Activated CD8-positive, alpha-beta memory T cell treated with anti-CD3 and anti-CD28 coated beads, Interleukin-2, amount 10 ng/mL, durations not matched to agents 7 days and 5 days (primary cell): ENCODE results near the gene ITGAE. TPM values are rescaled to one million over a fixed set of nuclear protein-coding genes. Genes with fewer than 3 reads are reported as not detected.
"Not testable (repeated sequence)": the region's sequence is repeated elsewhere in the genome, so short reads cannot be mapped to it uniquely, and the experiment has no call there.

Experiments
- ATAC-seq: fragments of 150-1000 bp; cut with Tn5 transposase; one replicate; pipeline ENCODE4 v1.10.0; 2021; ENCODE audit warnings: moderate library complexity
- CTCF ChIA-PET: fragments of 350-600 bp; sonication (Branson Sonifier 250); formaldehyde crosslinking; loops from one replicate; lab custom pipeline; 2021; ENCODE audit warnings: antibody characterized with exemption; lab: Charles Lee
- DNase-seq: peaks from one replicate; pipeline ENCODE4 v3.0.0-alpha.2; 2020
- H3K27ac Mint-ChIP-seq: one replicate; pipeline ENCODE4 v1.8.0; 2021; ENCODE audit warnings: mild to moderate bottlenecking, mixed read lengths
- H3K27me3 Mint-ChIP-seq: one replicate; pipeline ENCODE4 v1.8.0; 2021; ENCODE audit warnings: mixed read lengths
- H3K36me3 Mint-ChIP-seq: one replicate; pipeline ENCODE4 v1.8.0; 2021; ENCODE audit warnings: mild to moderate bottlenecking, mixed read lengths
- H3K4me1 Mint-ChIP-seq: one replicate; pipeline ENCODE4 v1.8.0; 2021; ENCODE audit warnings: mixed read lengths
- H3K4me3 Mint-ChIP-seq: one replicate; pipeline ENCODE4 v1.8.0; 2021; ENCODE audit warnings: mild to moderate bottlenecking, moderate library complexity, mixed read lengths
- H3K9me3 Mint-ChIP-seq: one replicate; pipeline ENCODE4 v1.8.0; 2022; ENCODE audit warnings: low read depth, mixed read lengths
- total RNA-seq, 2 experiments: library from RNA; stranded (reverse); gene quantifications; one replicate each; pipeline ENCODE4 v1.2.3, GENCODE V29; 2021

ITGAE gene
- total RNA-seq, 2 experiments from 2014 or later: 54.4 to 70.9 TPM

DNA sequence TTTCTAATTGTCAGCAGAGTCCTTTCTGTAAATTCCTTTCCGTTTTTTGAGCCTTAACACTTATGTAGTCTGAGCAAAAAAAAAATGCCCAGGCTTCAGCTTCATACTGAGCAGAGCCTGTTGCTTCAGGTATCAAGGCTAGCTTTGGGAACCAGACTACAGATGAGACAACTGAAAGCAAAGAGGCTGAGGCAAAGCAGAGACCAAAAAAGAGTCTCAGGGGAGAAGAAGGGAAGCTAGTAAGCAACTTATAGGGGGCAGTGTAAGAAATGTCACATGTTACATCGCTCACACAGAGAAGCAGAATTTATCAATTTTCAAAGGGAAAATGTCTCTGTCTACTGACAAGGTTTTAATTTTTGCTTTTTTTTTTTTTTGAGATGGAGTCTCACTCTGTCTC lies 73.9 kb downstream of the ITGAE start:
- Mint-ChIP-seq H3K36me3 (peaks cover 45% of the 10 kb centered on the region), H3K27ac (peak overlapping the region; percentile 20), H3K4me3 (no peak overlapping the region), H3K9me3 (no peaks in the 10 kb centered on the region), H3K27me3 (no peaks in the 10 kb centered on the region), H3K4me1 (peaks cover 44% of the 10 kb centered on the region)
- DNase-seq: no peak
- no peak for ATAC-seq
- CTCF ChIA-PET: interaction anchor here (1.0 to 4.1 kb wide), 8 partner anchors 10 to 119 kb away, joined by 3 to 41 read pairs (median 6); partner anchors contain the start of gene NCBP3

DNA sequence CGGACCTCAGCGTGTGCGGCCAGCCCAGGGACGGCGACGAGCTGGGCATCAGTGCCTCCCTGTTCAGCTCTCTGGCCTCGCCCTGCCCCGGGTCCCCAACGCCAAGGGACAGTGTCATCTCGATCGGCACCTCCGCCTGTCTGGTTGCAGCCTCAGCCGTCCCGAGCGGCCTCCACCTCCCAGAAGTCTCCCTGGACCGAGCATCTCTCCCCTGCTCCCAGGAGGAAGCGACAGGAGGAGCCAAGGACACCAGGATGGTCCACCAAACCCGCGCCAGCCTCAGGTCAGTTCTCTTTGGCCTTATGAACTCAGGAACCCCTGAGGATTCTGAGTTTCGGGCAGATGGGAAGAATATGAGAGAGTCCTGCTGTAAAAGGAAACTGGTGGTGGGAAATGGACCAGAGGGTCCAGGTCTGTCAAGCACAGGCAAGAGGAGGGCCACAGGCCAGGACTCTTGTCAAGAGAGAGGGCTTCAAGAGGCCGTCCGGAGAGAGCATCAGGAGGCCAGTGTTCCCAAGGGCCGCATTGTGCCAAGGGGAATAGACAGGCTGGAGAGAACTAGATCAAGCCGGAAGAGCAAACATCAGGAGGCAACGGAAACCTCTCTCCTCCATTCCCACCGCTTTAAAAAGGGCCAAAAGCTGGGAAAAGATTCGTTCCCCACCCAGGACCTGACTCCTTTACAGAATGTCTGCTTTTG lies 76.5 kb downstream of the ITGAE start:
- H3K4me1 Mint-ChIP-seq: peaks cover 63% of the 10 kb centered on the region
- peaks cover 59% of the 10 kb centered on the region for H3K36me3 Mint-ChIP-seq
- peak overlapping the region; percentile 80 for H3K27ac Mint-ChIP-seq
- no peaks in the 10 kb centered on the region for H3K27me3 Mint-ChIP-seq
- H3K4me3 Mint-ChIP-seq: peak overlapping the region; percentile 95
- DNase-seq (no peak), ATAC-seq (no peak)
- H3K9me3 Mint-ChIP-seq: no peaks in the 10 kb centered on the region
- CTCF ChIA-PET: interaction anchor here (0.9 to 3.8 kb wide), 13 partner anchors 11 to 132 kb away, joined by 3 to 28 read pairs (median 6); partner anchors contain the start of gene P2RX5

DNA sequence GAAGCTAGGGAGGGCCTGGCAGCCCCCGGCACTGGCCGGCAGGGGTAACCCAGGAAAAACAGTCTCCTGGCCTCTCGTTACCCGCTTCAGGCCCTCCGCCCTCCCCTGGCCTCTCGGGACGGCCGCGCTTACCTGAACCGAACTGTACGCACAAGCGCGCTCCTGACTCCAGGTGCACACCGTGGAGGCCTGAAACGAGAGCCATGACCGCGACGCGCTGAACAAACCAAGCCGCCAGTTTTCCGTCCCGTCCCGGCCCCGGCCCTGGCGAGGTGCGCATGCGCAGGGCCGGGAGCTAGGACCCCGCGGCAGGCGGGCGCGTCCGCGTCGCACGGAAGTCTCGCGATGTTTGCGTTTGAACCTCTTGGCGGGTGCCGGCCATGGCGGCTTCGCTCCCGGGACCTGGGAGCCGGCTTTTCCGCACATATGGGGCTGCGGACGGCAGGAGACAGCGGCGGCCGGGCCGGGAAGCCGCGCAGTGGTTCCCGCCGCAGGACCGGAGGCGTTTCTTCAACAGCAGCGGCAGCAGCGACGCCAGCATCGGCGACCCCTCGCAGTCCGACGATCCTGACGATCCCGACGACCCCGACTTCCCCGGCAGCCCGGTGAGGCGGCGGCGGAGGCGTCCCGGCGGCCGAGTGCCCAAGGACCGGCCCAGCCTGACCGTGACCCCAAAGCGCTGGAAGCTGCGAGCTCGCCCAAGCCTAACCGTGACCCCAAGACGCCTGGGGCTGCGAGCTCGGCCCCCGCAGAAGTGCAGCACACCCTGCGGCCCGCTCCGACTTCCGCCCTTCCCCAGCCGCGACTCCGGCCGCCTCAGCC lies 77.2 kb downstream of the ITGAE start, which contains the start of gene HASPIN:
Gene HASPIN, plus strand, starts transcription at position 348 of the 822 bp plus-strand sequence. Its CDS starts 33 bp downstream, at position 381.
- no peaks in the 10 kb centered on the region for H3K27me3 Mint-ChIP-seq
- H3K36me3 Mint-ChIP-seq: peaks cover 57% of the 10 kb centered on the region
- H3K4me3 Mint-ChIP-seq: peak within 1 kb of the TSS; percentile 95
- H3K4me1 Mint-ChIP-seq: peaks cover 63% of the 10 kb centered on the region
- H3K27ac Mint-ChIP-seq: peak within 1 kb of the TSS; percentile 89
- CTCF ChIA-PET: interaction anchor here (0.6 to 3.8 kb wide), 17 partner anchors 9 to 133 kb away, joined by 3 to 28 read pairs (median 6); partner anchors contain the start of genes NCBP3 and P2RX5
- DNase-seq: peak; percentile 94
- ATAC-seq: peak; percentile 94
- H3K9me3 Mint-ChIP-seq: no peaks in the 10 kb centered on the region

DNA sequence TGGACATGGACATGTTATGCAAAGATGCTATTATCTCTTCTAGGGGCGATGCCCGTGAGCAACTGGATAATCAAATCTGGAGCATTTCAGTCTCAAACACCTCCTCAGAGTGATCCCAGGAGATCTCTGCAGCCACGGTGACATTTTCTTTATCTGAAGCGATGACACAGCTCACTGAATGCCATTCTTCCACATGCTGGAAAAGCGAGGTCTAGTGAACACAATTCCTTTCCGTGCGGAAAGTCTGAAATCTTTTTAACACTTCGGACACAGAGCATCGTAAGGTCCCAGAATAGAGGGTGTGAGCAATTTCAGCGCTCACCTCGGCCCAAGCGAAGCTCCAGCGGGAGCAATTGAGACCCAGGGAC lies 77.8 kb downstream of the ITGAE start:
- Mint-ChIP-seq H3K36me3 (peaks cover 63% of the 10 kb centered on the region), H3K9me3 (no peaks in the 10 kb centered on the region), H3K4me3 (peak overlapping the region; percentile 95), H3K27me3 (no peaks in the 10 kb centered on the region), H3K27ac (peak overlapping the region; percentile 89), H3K4me1 (peaks cover 63% of the 10 kb centered on the region)
- CTCF ChIA-PET: interaction anchor here (0.9 to 3.8 kb wide), 13 partner anchors 8 to 133 kb away, joined by 3 to 28 read pairs (median 6); partner anchors contain the start of genes NCBP3 and P2RX5
- DNase-seq (no peak), ATAC-seq (no peak)

DNA sequence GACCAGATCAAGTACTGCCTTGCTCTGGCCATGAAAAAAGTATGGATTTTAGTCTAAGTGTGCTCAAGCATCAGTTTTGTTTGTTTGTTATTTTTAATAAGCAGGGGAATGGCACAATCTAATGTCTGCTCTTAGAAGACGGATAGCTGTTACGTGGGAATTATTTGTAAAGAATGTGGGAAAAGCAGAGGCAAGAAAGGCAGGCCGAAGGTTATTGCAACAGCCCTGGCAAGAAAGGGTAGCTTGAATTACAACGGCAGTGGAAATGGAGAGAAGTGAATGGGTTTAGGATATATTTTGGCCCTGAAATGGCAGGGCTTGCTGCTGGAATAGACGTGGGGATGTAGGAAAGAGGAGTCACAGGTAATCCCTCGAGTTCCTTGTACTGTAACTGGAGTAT lies 78.3 kb downstream of the ITGAE start:
- DNase-seq: no peak

DNA sequence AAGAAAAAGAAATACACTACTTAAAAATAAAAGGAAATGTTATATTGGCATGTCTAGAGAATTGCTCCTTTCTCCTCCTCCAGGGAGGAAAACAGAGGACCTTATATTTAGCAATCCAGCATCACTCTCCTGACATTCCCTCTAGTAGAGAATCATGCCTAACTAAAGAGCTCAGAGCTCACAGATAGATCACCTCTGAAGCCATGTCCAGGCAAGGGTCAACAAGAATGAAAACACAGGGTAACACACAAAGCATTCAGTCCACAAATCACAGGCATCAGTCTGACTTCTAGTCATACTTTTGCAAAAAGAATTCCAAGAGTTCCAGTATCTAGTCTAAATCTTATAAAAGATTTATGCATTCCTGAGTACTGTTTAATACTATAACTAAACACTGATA lies 81.7 kb downstream of the ITGAE start:
- CTCF ChIA-PET: interaction anchor here (0.6 to 1.8 kb wide), 5 partner anchors 24 to 150 kb away, joined by 3 to 4 read pairs (median 3); partner anchors contain the start of gene P2RX5
- H3K9me3 Mint-ChIP-seq: no peaks in the 10 kb centered on the region
- peaks cover 40% of the 10 kb centered on the region for H3K4me1 Mint-ChIP-seq
- ATAC-seq (no peak), DNase-seq (no peak)
- H3K27me3 Mint-ChIP-seq: no peaks in the 10 kb centered on the region
- H3K27ac Mint-ChIP-seq: no peak overlapping the region
- peaks cover 62% of the 10 kb centered on the region for H3K36me3 Mint-ChIP-seq
- H3K4me3 Mint-ChIP-seq: no peak overlapping the region

More for the DNA sequence above, 78.3 kb downstream of the ITGAE start:
- ATAC-seq: no peak
- Mint-ChIP-seq H3K27ac (peak overlapping the region; percentile 89), H3K4me3 (peak overlapping the region; percentile 95), H3K4me1 (peaks cover 59% of the 10 kb centered on the region), H3K36me3 (peaks cover 62% of the 10 kb centered on the region), H3K27me3 (no peaks in the 10 kb centered on the region), H3K9me3 (no peaks in the 10 kb centered on the region)
- CTCF ChIA-PET: interaction anchor here (0.9 to 3.8 kb wide), 11 partner anchors 8 to 124 kb away, joined by 3 to 28 read pairs (median 10); partner anchors contain the start of genes NCBP3 and P2RX5

DNA sequence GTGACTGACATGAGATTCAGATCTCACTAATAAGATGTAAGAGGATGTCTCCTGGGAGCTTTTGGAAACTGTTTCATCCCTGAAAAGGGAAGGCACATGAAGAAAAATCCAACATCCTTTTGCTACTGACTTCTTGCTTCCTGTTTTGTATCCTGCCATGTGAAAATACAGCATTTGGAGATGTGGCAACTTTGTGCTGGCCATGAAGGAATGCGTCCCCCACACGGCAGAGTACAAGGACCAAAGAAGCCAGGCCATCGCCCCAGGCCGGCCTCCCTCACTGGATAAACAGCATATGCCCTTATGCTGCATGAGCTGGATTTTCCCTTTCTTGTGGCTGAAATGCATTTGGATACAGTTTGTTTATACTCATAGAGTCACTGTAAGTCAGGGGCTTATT lies 82.8 kb downstream of the ITGAE start:
- no peak overlapping the region for H3K4me3 Mint-ChIP-seq

DNA sequence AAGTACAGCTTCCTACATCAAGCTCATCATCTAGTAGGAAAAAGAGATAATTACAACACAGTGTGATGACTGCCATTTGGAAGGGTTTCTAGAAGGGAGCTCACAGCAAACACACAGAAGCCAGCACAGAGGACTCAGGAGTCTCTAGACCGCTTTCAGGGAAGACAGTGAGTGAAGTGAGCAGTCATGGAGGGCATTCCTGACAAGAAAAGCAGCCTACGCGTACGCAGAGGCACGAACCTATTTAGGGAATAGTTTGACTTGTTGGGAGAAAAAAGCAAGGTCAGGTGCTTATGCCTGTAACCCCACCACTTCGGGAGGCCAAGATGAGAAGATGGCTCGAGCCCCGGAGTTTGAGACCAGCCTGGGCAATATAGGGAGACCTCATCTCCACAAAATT lies 85.7 kb downstream of the ITGAE start:
- Mint-ChIP-seq H3K36me3 (peaks cover 65% of the 10 kb centered on the region), H3K4me1 (peaks cover 45% of the 10 kb centered on the region)
- no peak for DNase-seq

More for the DNA sequence above, 82.8 kb downstream of the ITGAE start:
- CTCF ChIA-PET: interaction anchor here (1.1 to 1.8 kb wide), 3 partner anchors 10 to 36 kb away, joined by 3 read pairs; no protein-coding TSS in a partner anchor
- ATAC-seq: no peak
- Mint-ChIP-seq H3K27ac (no peak overlapping the region), H3K4me1 (peaks cover 43% of the 10 kb centered on the region), H3K36me3 (peaks cover 63% of the 10 kb centered on the region), H3K9me3 (no peaks in the 10 kb centered on the region), H3K27me3 (no peaks in the 10 kb centered on the region)
- DNase-seq: no peak

DNA sequence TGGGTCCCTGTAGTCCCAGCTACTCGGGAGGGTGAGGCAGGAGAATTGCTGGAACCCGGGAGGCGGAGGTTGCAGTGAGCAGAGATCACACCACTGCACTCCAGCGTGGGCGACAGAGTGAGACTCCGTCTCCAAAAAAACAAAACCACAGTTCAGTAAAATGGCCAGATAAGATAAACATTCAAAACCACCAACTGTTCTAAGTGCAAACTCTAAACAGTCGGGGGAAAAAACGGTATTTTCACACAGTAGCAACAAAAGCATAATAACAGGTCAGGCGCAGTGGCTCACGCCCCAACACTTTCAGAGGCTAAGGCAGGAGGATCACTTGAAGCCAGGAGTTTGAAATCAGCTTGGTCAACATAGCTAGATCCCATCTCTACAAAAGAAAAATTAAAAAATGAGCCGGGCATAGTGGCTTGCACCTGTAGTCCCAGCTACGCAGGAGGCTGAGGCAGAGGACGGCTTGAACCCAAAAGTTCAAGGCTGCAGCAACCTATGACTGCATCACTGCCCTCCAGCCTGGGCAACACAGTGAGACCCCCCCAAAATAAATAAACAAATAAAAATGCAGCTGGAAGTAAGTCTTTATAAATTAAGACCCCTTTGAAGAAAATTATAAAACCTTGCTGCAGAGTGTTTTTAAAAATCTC lies 88.1 kb downstream of the ITGAE start:
- ATAC-seq: no peak
- Mint-ChIP-seq H3K9me3 (no peaks in the 10 kb centered on the region), H3K36me3 (peaks cover 48% of the 10 kb centered on the region), H3K27ac (peak overlapping the region; percentile 84), H3K4me3 (peak overlapping the region; percentile 17), H3K27me3 (no peaks in the 10 kb centered on the region), H3K4me1 (peaks cover 52% of the 10 kb centered on the region)
- CTCF ChIA-PET: interaction anchor here (0.8 to 3.6 kb wide), 4 partner anchors 10 to 115 kb away, joined by 3 to 23 read pairs (median 14); partner anchors contain the start of genes HASPIN and P2RX5
- DNase-seq: peak; percentile 49

More for the DNA sequence above, 85.7 kb downstream of the ITGAE start:
- no peak for ATAC-seq
- CTCF ChIA-PET: interaction anchor here (0.7 kb wide), 1 partner anchor 8 kb away, joined by 5 read pairs; the partner anchor contains the start of gene HASPIN
- no peak overlapping the region for H3K27ac Mint-ChIP-seq
- no peaks in the 10 kb centered on the region for H3K9me3 Mint-ChIP-seq
- H3K27me3 Mint-ChIP-seq: no peaks in the 10 kb centered on the region
- no peak overlapping the region for H3K4me3 Mint-ChIP-seq

DNA sequence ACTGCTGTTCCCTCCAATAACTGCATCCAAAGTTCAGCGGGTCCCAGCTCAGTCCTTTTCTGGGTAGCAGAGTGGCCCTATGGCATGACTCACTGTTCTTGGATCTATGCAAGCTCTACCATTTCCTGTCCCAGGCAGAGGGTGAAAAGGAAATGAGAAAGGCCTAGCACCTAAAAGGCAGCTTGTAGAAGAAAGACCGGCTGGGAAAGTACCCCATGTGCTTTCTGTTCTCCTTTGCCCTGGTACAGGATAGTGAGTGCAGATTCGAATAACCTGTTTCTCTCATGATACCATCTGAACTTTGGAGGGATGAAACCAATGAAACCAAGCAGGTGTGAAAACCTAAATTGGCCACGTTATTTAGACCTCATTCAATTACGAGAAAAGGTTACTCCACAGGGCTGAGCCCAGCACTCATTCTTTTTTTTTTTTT lies 90.0 kb downstream of the ITGAE start:
- Mint-ChIP-seq H3K4me3 (peak overlapping the region; percentile 35), H3K4me1 (peaks cover 54% of the 10 kb centered on the region), H3K27me3 (no peaks in the 10 kb centered on the region), H3K36me3 (peaks cover 32% of the 10 kb centered on the region), H3K9me3 (no peaks in the 10 kb centered on the region), H3K27ac (peak overlapping the region; percentile 83)
- CTCF ChIA-PET: interaction anchor here (0.8 to 3.6 kb wide), 11 partner anchors 12 to 662 kb away, joined by 3 to 23 read pairs (median 7); partner anchors contain the start of genes HASPIN, NCBP3 and P2RX5
- DNase-seq (peak; percentile 90), ATAC-seq (peak; percentile 99)

DNA sequence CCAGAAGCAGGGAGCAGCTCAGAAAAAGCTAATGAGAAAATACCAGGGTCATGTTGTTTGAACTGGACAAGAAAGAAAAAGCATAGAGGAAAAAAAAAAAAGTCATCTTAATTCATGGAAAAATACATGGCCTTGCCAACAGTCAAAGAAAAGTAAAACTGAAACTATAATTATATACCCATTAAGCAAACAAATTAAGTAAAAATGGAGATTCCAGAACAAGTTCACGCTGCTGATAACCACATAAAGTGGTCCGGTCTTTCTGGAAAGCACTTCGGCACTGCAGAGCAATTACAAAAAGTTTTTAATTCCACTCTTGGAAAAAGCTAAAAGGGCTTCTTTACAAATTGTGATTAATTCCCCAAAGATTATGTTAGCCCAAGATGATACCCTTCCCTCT lies 92.6 kb downstream of the ITGAE start:
- Mint-ChIP-seq H3K4me3 (no peak overlapping the region), H3K4me1 (peaks cover 44% of the 10 kb centered on the region), H3K9me3 (no peaks in the 10 kb centered on the region), H3K27me3 (no peaks in the 10 kb centered on the region), H3K36me3 (peaks cover 18% of the 10 kb centered on the region), H3K27ac (no peak overlapping the region)
- DNase-seq (no peak), ATAC-seq (no peak)
- CTCF ChIA-PET: interaction anchor here (0.8 to 3.1 kb wide), 5 partner anchors 9 to 45 kb away, joined by 3 to 18 read pairs (median 3); partner anchors contain the start of genes HASPIN and P2RX5

DNA sequence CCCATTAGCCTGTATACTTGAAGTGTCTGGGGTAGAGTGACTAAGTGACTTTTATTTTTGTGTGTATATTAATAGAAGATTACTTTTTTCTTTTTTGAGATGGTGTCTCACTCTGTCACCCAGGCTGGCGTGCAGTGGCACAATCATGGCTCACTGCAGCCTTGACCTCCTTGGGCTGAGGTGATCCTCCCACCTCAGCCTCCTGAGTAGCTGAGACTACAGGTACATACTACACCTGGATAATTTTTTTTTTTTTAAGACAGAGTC lies 95.3 kb downstream of the ITGAE start:
- not testable (repeated sequence) for H3K27me3 Mint-ChIP-seq, H3K4me3 Mint-ChIP-seq, H3K9me3 Mint-ChIP-seq, H3K27ac Mint-ChIP-seq, ATAC-seq, DNase-seq
- Mint-ChIP-seq H3K36me3 (peaks cover 17% of the 10 kb centered on the region), H3K4me1 (peaks cover 24% of the 10 kb centered on the region)
- CTCF ChIA-PET: interaction anchor here (0.6 kb wide), 1 partner anchor 22 kb away, joined by 3 read pairs; no protein-coding TSS in a partner anchor
